Measurements from ENCODE around the gene PC. TPM values are rescaled to one million over a fixed set of nuclear protein-coding genes. Genes with fewer than 3 reads are reported as not detected.

PC gene
- total and polyA plus RNA-seq, 2 experiments from 2014 or later, result 18.3 to 21.7 TPM

DNA sequence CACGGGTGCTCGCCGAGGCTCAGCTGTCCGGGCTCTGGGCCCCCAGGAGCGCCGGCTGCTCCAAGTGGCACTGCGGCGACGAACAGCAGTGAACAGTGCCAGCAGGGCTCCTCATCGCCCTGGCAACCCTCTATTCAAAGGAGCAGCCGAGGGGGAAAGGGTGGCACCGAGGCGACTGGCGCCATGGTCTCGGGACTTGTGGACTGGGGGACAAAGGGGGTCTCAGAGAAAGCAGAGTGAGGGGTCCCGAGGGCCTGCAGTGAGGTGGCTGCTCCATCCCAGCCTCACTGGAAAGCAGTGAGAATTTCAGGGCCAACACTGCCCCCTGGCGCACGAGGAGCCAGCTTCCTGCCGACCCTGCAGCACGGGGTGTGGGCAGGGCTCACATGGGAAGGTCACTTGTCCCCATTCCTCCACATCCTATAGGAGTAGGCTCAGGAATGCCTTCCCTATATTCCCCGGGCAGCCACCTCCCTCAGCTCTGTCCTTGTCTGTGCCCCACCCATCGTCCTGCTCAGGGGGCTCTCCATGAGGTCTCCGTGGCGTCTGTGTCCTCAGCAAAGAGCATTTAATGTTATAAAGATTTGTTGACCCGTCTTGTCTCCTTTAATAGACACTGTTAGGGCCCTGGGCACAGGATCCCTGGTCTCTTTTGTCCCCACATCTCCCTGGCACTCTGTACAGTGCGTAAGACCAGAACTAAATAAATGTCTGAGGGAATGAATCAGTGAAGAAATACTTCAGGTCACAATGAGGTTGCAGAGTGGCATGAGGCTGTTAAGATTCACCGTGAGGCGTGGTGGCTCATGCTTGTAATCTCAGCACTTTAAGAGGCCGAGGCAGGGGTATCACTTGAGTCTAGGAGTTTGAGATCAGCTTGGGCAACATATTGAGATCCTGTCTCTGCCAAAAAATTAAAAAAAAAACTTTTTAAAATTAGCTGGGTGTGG is 74.9 kb downstream of the PC start:
- Histone ChIP-seq H3K4me1 (ENCODE audit: insufficient read depth) (peaks cover 10% of the 10 kb centered on the region; the same call in 1 of the 2 replicates), H3K36me3 (ENCODE audit: insufficient read depth) (no peaks in the 10 kb centered on the region), H3K79me2 (replicated peaks; ENCODE audit: insufficient read depth) (no peaks in the 10 kb centered on the region), H3K9me2 (ENCODE audit: insufficient read depth) (no peaks in the 10 kb centered on the region), H3K4me2 (no peak overlapping the region), H3K27me3 (ENCODE audit: insufficient read depth) (no peaks in the 10 kb centered on the region), H3K27ac (ENCODE audit: low read depth) (no peak overlapping the region), H2AFZ (no peak overlapping the region), H3K4me3 (no peak overlapping the region), H4K20me1 (replicated peaks; ENCODE audit: insufficient read depth) (no peaks in the 10 kb centered on the region), H3F3A (replicated peaks; ENCODE audit: low read depth) (no peaks in the 10 kb centered on the region)
- DNase-seq (ENCODE audit: low spot score), result peak; percentile 92
- Mint-ChIP-seq H3K9me3 (no peaks in the 10 kb centered on the region), H3K4me3 (no peak overlapping the region), H3K36me3 (ENCODE audit: low read depth) (no peaks in the 10 kb centered on the region; the same call in 2 of the 3 replicates), H3K27ac (peak overlapping the region; percentile 69), H3K27me3 (ENCODE audit: insufficient read depth, low read depth, poor library complexity) (peaks cover 7% of the 10 kb centered on the region), H3K4me1 (peaks cover 48% of the 10 kb centered on the region)
- ATAC-seq, result peak; percentile 88
- TF ChIP-seq, protein P1, sequence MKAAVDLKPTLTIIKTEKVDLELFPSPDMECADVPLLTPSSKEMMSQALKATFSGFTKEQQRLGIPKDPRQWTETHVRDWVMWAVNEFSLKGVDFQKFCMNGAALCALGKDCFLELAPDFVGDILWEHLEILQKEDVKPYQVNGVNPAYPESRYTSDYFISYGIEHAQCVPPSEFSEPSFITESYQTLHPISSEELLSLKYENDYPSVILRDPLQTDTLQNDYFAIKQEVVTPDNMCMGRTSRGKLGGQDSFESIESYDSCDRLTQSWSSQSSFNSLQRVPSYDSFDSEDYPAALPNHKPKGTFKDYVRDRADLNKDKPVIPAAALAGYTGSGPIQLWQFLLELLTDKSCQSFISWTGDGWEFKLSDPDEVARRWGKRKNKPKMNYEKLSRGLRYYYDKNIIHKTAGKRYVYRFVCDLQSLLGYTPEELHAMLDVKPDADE (IDR thresholded peaks at IDR 0.05), result no peak
- TF ChIP-seq, protein P2, sequence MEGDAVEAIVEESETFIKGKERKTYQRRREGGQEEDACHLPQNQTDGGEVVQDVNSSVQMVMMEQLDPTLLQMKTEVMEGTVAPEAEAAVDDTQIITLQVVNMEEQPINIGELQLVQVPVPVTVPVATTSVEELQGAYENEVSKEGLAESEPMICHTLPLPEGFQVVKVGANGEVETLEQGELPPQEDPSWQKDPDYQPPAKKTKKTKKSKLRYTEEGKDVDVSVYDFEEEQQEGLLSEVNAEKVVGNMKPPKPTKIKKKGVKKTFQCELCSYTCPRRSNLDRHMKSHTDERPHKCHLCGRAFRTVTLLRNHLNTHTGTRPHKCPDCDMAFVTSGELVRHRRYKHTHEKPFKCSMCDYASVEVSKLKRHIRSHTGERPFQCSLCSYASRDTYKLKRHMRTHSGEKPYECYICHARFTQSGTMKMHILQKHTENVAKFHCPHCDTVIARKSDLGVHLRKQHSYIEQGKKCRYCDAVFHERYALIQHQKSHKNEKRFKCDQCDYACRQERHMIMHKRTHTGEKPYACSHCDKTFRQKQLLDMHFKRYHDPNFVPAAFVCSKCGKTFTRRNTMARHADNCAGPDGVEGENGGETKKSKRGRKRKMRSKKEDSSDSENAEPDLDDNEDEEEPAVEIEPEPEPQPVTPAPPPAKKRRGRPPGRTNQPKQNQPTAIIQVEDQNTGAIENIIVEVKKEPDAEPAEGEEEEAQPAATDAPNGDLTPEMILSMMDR (conservative IDR thresholded peaks at IDR 0.05; ENCODE audit: low read depth in 2 of 2), result peak; percentile 70 to 89

DNA sequence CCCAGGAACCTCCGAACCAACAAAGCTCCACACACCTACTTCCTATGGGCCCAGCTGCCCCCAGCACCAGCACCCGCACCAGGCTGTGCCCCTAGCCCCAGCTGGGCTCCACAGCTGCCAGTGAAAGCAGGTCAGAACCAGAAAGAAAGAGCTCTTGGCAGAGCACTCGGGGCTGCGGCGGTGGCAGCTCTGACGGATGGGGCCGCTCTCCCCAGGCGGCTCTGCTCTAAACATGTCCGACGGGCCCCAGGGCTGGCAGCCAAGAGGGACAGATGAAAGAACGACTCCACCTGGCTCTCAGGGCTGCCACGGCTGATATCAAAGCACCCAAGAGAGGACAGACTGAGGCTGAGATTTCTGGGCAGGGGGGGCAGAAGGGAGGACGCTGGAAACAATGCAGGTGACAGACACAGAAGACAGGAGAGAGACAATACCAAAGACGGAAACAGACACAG is 75.6 kb downstream of the PC start:
- Mint-ChIP-seq H3K4me3 (no peak overlapping the region), H3K9me3 (no peaks in the 10 kb centered on the region), H3K27me3 (ENCODE audit: insufficient read depth, low read depth, poor library complexity) (peaks cover 7% of the 10 kb centered on the region), H3K4me1 (peaks cover 51% of the 10 kb centered on the region), H3K36me3 (ENCODE audit: low read depth) (no peaks in the 10 kb centered on the region), H3K27ac (peak overlapping the region; percentile 49)
- no peak for DNase-seq (ENCODE audit: low spot score)
- Histone ChIP-seq H3K79me2 (replicated peaks; ENCODE audit: insufficient read depth) (no peaks in the 10 kb centered on the region), H3K4me1 (ENCODE audit: insufficient read depth) (peaks cover 10% of the 10 kb centered on the region; the same call in 1 of the 2 replicates), H3K9me2 (ENCODE audit: insufficient read depth) (no peaks in the 10 kb centered on the region), H3F3A (replicated peaks; ENCODE audit: low read depth) (no peaks in the 10 kb centered on the region), H4K20me1 (replicated peaks; ENCODE audit: insufficient read depth) (no peaks in the 10 kb centered on the region), H3K27me3 (ENCODE audit: insufficient read depth) (no peaks in the 10 kb centered on the region), H3K4me2 (no peak overlapping the region), H3K36me3 (ENCODE audit: insufficient read depth) (no peaks in the 10 kb centered on the region), H3K4me3 (no peak overlapping the region), H3K27ac (ENCODE audit: low read depth) (0 out of 2 replicates have a peak overlapping the region, but pooled peaks have one; percentile 9), H2AFZ (no peak overlapping the region)
- ATAC-seq, result no peak
- TF ChIP-seq EZH2 (IDR thresholded peaks at IDR 0.05; ENCODE audit: low read depth, unreplicated experiment) (no peak), STAT1 (IDR thresholded peaks at IDR 0.05; ENCODE audit: unreplicated experiment) (no peak), JUNB (IDR thresholded peaks at IDR 0.05; ENCODE audit: unreplicated experiment) (no peak), EZH2phosphoT487 (IDR thresholded peaks at IDR 0.05; ENCODE audit: unreplicated experiment) (no peak), ZNF114 (CRISPR knock-in tag; IDR thresholded peaks at IDR 0.05) (no peak)
- TF ChIP-seq, protein P2 (conservative IDR thresholded peaks at IDR 0.05; ENCODE audit: low read depth in 2 of 2), result no peak
- TF ChIP-seq, protein P3, sequence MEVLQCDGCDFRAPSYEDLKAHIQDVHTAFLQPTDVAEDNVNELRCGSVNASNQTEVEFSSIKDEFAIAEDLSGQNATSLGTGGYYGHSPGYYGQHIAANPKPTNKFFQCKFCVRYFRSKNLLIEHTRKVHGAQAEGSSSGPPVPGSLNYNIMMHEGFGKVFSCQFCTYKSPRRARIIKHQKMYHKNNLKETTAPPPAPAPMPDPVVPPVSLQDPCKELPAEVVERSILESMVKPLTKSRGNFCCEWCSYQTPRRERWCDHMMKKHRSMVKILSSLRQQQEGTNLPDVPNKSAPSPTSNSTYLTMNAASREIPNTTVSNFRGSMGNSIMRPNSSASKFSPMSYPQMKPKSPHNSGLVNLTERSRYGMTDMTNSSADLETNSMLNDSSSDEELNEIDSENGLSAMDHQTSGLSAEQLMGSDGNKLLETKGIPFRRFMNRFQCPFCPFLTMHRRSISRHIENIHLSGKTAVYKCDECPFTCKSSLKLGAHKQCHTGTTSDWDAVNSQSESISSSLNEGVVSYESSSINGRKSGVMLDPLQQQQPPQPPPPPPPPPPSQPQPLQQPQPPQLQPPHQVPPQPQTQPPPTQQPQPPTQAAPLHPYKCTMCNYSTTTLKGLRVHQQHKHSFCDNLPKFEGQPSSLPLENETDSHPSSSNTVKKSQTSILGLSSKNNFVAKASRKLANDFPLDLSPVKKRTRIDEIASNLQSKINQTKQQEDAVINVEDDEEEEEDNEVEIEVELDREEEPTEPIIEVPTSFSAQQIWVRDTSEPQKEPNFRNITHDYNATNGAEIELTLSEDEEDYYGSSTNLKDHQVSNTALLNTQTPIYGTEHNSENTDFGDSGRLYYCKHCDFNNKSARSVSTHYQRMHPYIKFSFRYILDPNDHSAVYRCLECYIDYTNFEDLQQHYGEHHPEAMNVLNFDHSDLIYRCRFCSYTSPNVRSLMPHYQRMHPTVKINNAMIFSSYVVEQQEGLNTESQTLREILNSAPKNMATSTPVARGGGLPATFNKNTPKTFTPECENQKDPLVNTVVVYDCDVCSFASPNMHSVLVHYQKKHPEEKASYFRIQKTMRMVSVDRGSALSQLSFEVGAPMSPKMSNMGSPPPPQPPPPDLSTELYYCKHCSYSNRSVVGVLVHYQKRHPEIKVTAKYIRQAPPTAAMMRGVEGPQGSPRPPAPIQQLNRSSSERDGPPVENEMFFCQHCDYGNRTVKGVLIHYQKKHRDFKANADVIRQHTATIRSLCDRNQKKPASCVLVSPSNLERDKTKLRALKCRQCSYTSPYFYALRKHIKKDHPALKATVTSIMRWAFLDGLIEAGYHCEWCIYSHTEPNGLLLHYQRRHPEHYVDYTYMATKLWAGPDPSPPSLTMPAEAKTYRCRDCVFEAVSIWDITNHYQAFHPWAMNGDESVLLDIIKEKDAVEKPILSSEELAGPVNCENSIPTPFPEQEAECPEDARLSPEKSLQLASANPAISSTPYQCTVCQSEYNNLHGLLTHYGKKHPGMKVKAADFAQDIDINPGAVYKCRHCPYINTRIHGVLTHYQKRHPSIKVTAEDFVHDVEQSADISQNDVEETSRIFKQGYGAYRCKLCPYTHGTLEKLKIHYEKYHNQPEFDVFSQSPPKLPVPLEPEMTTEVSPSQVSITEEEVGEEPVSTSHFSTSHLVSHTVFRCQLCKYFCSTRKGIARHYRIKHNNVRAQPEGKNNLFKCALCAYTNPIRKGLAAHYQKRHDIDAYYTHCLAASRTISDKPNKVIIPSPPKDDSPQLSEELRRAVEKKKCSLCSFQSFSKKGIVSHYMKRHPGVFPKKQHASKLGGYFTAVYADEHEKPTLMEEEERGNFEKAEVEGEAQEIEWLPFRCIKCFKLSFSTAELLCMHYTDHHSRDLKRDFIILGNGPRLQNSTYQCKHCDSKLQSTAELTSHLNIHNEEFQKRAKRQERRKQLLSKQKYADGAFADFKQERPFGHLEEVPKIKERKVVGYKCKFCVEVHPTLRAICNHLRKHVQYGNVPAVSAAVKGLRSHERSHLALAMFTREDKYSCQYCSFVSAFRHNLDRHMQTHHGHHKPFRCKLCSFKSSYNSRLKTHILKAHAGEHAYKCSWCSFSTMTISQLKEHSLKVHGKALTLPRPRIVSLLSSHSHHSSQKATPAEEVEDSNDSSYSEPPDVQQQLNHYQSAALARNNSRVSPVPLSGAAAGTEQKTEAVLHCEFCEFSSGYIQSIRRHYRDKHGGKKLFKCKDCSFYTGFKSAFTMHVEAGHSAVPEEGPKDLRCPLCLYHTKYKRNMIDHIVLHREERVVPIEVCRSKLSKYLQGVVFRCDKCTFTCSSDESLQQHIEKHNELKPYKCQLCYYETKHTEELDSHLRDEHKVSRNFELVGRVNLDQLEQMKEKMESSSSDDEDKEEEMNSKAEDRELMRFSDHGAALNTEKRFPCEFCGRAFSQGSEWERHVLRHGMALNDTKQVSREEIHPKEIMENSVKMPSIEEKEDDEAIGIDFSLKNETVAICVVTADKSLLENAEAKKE (CRISPR knock-in tag; IDR thresholded peaks at IDR 0.05), result no peak
